SK-N-SH (cell line): Measurements from ENCODE around the gene WDTC1. TPM values are rescaled to one million over a fixed set of nuclear protein-coding genes. Genes with fewer than 3 reads are reported as not detected.

Source experiments
- CTCF ChIA-PET: fragments of 300-600, 350-600 bp; formaldehyde crosslinking; extraction: SDS; loops from one replicate; lab custom pipeline; 2021; lab: Yijun Ruan, JAX
- POLR2A ChIA-PET: fragments of 350-600 bp; sonication (Branson Sonifier 250); formaldehyde crosslinking; extraction: SDS; loops from one replicate; lab custom pipeline; 2020; ENCODE audit warnings: antibody characterized with exemption, inconsistent platforms; lab: Yijun Ruan, JAX
- DNase-seq: peaks from one replicate; pipeline ENCODE4 v3.0.0; 2012
- H2AFZ ChIP-seq: fragments of 200-600 bp; sonication (generic); 2 replicates; pipeline ENCODE4 v1.8.1; 2016; ENCODE audit warnings: antibody characterized with exemption, mild to moderate bottlenecking, low read depth
- H3F3A ChIP-seq: fragments of 200-600 bp; sonication (generic); replicated peaks from 2 replicates; pipeline ENCODE3; 2016; ENCODE audit warnings: antibody characterized with exemption, mild to moderate bottlenecking; ENCODE audit not compliant: insufficient read depth
- H3K27ac ChIP-seq, 2 experiments: fragments of 200-500 bp in 1 of 2; fragments of 200-600 bp in 1 of 2; sonication (Bioruptor generic) in 1 of 2; sonication (generic), shearing (Covaris generic) in 1 of 2; 2 replicates each; pipeline versions ENCODE4 v1.5.1 to v1.6.1; 2014 to 2016; ENCODE audit warnings: low read depth in 2 of 2, inconsistent platforms in 1 of 2, low read length in 1 of 2, mild to moderate bottlenecking in 1 of 2, mixed read lengths in 1 of 2
- H3K27me3 ChIP-seq: fragments of 200-600 bp; sonication (generic), shearing (Covaris generic); 2 replicates; pipeline ENCODE4 v1.6.1; 2016; ENCODE audit warnings: mixed run types; ENCODE audit not compliant: insufficient read depth
- H3K36me3 ChIP-seq, 2 experiments: fragments of 200-500 bp in 1 of 2; fragments of 200-600 bp in 1 of 2; sonication (Bioruptor generic) in 1 of 2; sonication (generic) in 1 of 2; replicated peaks in 1 of 2; 2 replicates each; pipeline versions ENCODE3 to v1.5.1; 2014 to 2016; ENCODE audit warnings: low read length in 1 of 2, mild to moderate bottlenecking in 1 of 2; ENCODE audit not compliant: insufficient read depth in 2 of 2, control insufficient read depth in 1 of 2
- H3K4me1 ChIP-seq, 2 experiments: fragments of 200-500 bp in 1 of 2; fragments of 200-600 bp in 1 of 2; sonication (Bioruptor generic) in 1 of 2; sonication (generic), shearing (Covaris generic) in 1 of 2; 2 replicates each; pipeline versions ENCODE4 v1.5.1 to v1.6.1; 2014 to 2016; ENCODE audit warnings: low read depth in 1 of 2, low read length in 1 of 2, mixed run types in 1 of 2; ENCODE audit not compliant: insufficient read depth in 2 of 2, control insufficient read depth in 1 of 2
- H3K4me2 ChIP-seq: fragments of 200-600 bp; sonication (generic), shearing (Covaris generic); 2 replicates; pipeline ENCODE4 v1.6.1; 2017; ENCODE audit warnings: mixed run types
- H3K4me3 ChIP-seq, 2 experiments: fragments of 200-500 bp in 1 of 2; fragments of 200-600 bp in 1 of 2; sonication (Bioruptor generic) in 1 of 2; sonication (generic), shearing (Covaris generic) in 1 of 2; 2 replicates each; pipeline versions ENCODE4 v1.5.1 to v1.8.1; 2014 to 2016; ENCODE audit warnings: low read depth in 2 of 2, inconsistent platforms in 1 of 2, low read length in 1 of 2, mild to moderate bottlenecking in 1 of 2, mixed read lengths in 1 of 2, moderate library complexity in 1 of 2
- H3K79me2 ChIP-seq: fragments of 200-600 bp; sonication (generic); 2 replicates; pipeline ENCODE4 v1.8.1; 2017; ENCODE audit warnings: mild to moderate bottlenecking; ENCODE audit not compliant: insufficient read depth
- H3K9ac ChIP-seq: fragments of 200-600 bp; sonication (generic); 2 replicates; pipeline ENCODE4 v1.6.1; 2017; ENCODE audit warnings: mixed run types
- H3K9me2 ChIP-seq: fragments of 200-600 bp; sonication (generic); 2 replicates; pipeline ENCODE4 v1.6.1; 2017; ENCODE audit warnings: mixed run types
- H3K9me3 ChIP-seq: fragments of 200-600 bp; sonication (generic); 2 replicates; pipeline ENCODE4 v1.6.1; 2017; ENCODE audit warnings: mixed run types, mild to moderate bottlenecking, moderate library complexity
- H4K20me1 ChIP-seq: fragments of 200-600 bp; sonication (generic); 2 replicates; pipeline ENCODE4 v1.6.1; 2017; ENCODE audit warnings: mild to moderate bottlenecking, mixed run types; ENCODE audit not compliant: insufficient read depth
- CTCF ChIP-seq: fragments of 200-600 bp; sonication (generic); IDR thresholded peaks from 2 replicates; pipeline ENCODE4 v1.6.1; 2017; ENCODE audit warnings: antibody characterized with exemption, mild to moderate bottlenecking, moderate library complexity
- FOSL2 ChIP-seq: IDR thresholded peaks from 2 replicates; pipeline ENCODE4 v1.4.0; 2012; ENCODE audit warnings: low read depth, mild to moderate bottlenecking, moderate library complexity, borderline replicate concordance
- GABPA ChIP-seq: IDR thresholded peaks from 2 replicates; pipeline ENCODE4 v1.4.0; 2012; ENCODE audit warnings: low read depth, mild to moderate bottlenecking
- NFIC ChIP-seq: IDR thresholded peaks from 2 replicates; pipeline ENCODE4 v1.4.0; 2012; ENCODE audit warnings: borderline replicate concordance
- WGBS: methylation state at CpG from one replicate; pipeline ENCODE4 v1.1.6; 2017; ENCODE audit warnings: low lambda C conversion rate; 5-methylcytosine and 5-hydroxymethylcytosine counted together
- polyA plus RNA-seq, 3 experiments: library from polyadenylated mRNA; depleted of rRNA; stranded (reverse); fragments of >200 nt; gene quantifications; 2 replicates each; pipeline ENCODE4 v1.2.3, GENCODE V29; 2012
- TF ChIP-seq, protein P1 (sequence below): IDR thresholded peaks from 2 replicates; pipeline ENCODE4 v1.4.0; 2012; ENCODE audit warnings: low read depth, borderline replicate concordance

The WDTC1 gene
- polyA plus RNA-seq, 1 of the 3 experiments (the other 2 are of a cell fraction): 12.0 TPM

- no peak for TF ChIP-seq CTCF
- TF ChIP-seq NFIC: no peak
- TF ChIP-seq, all 33 proteins: peak for 0
Measured at GRCh38 chr1:27351541-27352107, 117.2 kb downstream of the WDTC1 start (continued).

GRCh38 chr1:27353166-27353565 lies 118.7 kb downstream of the WDTC1 start:
- H3K79me2 ChIP-seq: no peaks in the 10 kb centered on the region
- 100% methylated on average over 1 of the region's 13 CpGs for WGBS

More at GRCh38 chr1:27353166-27353565, 118.7 kb downstream of the WDTC1 start:
- CTCF ChIA-PET: interaction anchor here (1.2 to 12.3 kb wide), 7 partner anchors 9 to 54 kb away, joined by 4 to 219 read pairs (median 5); partner anchors contain the start of gene MAP3K6
- POLR2A ChIA-PET: interaction anchor here (1.4 kb wide), 1 partner anchor 12 kb away, joined by 4 read pairs; no protein-coding TSS in a partner anchor
- Histone ChIP-seq H3K36me3 (peaks cover 4 to 5% of the 10 kb centered on the region in 2 experiments), H3K4me3 (no peak overlapping the region), H3K9me3 (no peaks in the 10 kb centered on the region), H3K27ac (no peak overlapping the region), H3K4me2 (no peak overlapping the region), H3F3A (no peaks in the 10 kb centered on the region), H3K27me3 (no peaks in the 10 kb centered on the region), H4K20me1 (no peaks in the 10 kb centered on the region), H3K9me2 (no peaks in the 10 kb centered on the region), H3K4me1 (peaks cover 0 to 15% of the 10 kb centered on the region in 2 experiments; a peak in 1 of 4 replicates), H3K9ac (no peak overlapping the region), H2AFZ (no peak overlapping the region)
- no peak for DNase-seq
- TF ChIP-seq FOSL2: no peak
- TF ChIP-seq, protein P1, sequence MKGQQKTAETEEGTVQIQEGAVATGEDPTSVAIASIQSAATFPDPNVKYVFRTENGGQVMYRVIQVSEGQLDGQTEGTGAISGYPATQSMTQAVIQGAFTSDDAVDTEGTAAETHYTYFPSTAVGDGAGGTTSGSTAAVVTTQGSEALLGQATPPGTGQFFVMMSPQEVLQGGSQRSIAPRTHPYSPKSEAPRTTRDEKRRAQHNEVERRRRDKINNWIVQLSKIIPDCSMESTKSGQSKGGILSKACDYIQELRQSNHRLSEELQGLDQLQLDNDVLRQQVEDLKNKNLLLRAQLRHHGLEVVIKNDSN: no peak
- TF ChIP-seq CTCF: no peak
- TF ChIP-seq GABPA: no peak
